CD14-positive monocyte (primary cell): ENCODE results near the gene USP47. TPM values are rescaled to one million over a fixed set of nuclear protein-coding genes. Genes with fewer than 3 reads are reported as not detected.

ENCODE experiments used
- DNase-seq, 3 donors: peaks; one replicate each; pipeline ENCODE4 v3.0.0-alpha.2; 2011 to 2022
- H2AFZ ChIP-seq: 2 replicates; pipeline ENCODE4 v1.6.0; 2012; ENCODE audit warnings: mild to moderate bottlenecking, low read depth, low read length, inconsistent platforms; ENCODE audit not compliant: insufficient read depth, poor library complexity, severe bottlenecking
- H3K27ac ChIP-seq, 2 donors: 1 replicate in 1 of 2; 2 replicates in 1 of 2; pipeline ENCODE4 v1.5.1; 2012 to 2013; ENCODE audit warnings: low read length in 2 of 2, control low read depth in 1 of 2, inconsistent platforms in 1 of 2, low read depth in 1 of 2, mild to moderate bottlenecking in 1 of 2
- H3K27me3 ChIP-seq, 2 donors: one replicate each; pipeline versions ENCODE4 v1.6.0 to v1.6.1; 2011 to 2013; ENCODE audit warnings: low read length in 2 of 2; ENCODE audit not compliant: control insufficient read depth in 2 of 2, insufficient read depth in 2 of 2
- H3K36me3 ChIP-seq, 2 donors: replicated peaks in 1 of 2; 1 replicate in 1 of 2; 2 replicates in 1 of 2; pipeline versions ENCODE4 v1.5.1 to v1.6.1; 2012 to 2013; ENCODE audit warnings: low read length in 2 of 2, control low read depth in 1 of 2, inconsistent platforms in 1 of 2, mild to moderate bottlenecking in 1 of 2; ENCODE audit not compliant: insufficient read depth in 2 of 2, control insufficient read depth in 1 of 2
- H3K4me1 ChIP-seq, 2 donors: 1 replicate in 1 of 2; 2 replicates in 1 of 2; pipeline versions ENCODE4 v1.5.1 to v1.6.1; 2012 to 2013; ENCODE audit warnings: low read length in 2 of 2, control low read depth in 1 of 2, inconsistent platforms in 1 of 2, mild to moderate bottlenecking in 1 of 2, moderate library complexity in 1 of 2; ENCODE audit not compliant: insufficient read depth in 2 of 2, control insufficient read depth in 1 of 2
- H3K4me2 ChIP-seq: replicated peaks from 2 replicates; pipeline ENCODE3; 2012; ENCODE audit warnings: low read length, moderate library complexity, mild to moderate bottlenecking; ENCODE audit not compliant: poor library complexity, severe bottlenecking; ENCODE audit errors: extremely low read depth
- H3K4me3 ChIP-seq, 3 experiments: fragments of 200-600 bp in 1 of 3; sonication (generic) in 1 of 3; replicated peaks in 1 of 3; 1 replicate in 2 of 3; 2 replicates in 1 of 3; pipeline ENCODE4 v1.5.1; 2011 to 2013; ENCODE audit warnings: low read length in 3 of 3, mild to moderate bottlenecking in 3 of 3, control low read depth in 2 of 3, low read depth in 2 of 3, inconsistent platforms in 1 of 3, moderate library complexity in 1 of 3
- H3K79me2 ChIP-seq: 2 replicates; pipeline ENCODE4 v1.6.0; 2012; ENCODE audit warnings: mild to moderate bottlenecking, control low read depth, inconsistent platforms, low read length, moderate library complexity; ENCODE audit not compliant: insufficient read depth
- H3K9ac ChIP-seq: 2 replicates; pipeline ENCODE4 v1.6.0; 2017; ENCODE audit warnings: low read length, mild to moderate bottlenecking; ENCODE audit not compliant: insufficient read depth, poor library complexity, severe bottlenecking
- H3K9me3 ChIP-seq, 2 donors: replicated peaks in 1 of 2; 1 replicate in 1 of 2; 2 replicates in 1 of 2; pipeline versions ENCODE4 v1.5.1 to v1.6.1; 2012 to 2013; ENCODE audit warnings: low read length in 2 of 2, control low read depth in 1 of 2; ENCODE audit not compliant: control insufficient read depth in 1 of 2, insufficient read depth in 1 of 2
- H4K20me1 ChIP-seq: 2 replicates; pipeline ENCODE4 v1.6.0; 2012; ENCODE audit warnings: mild to moderate bottlenecking, low read length, control low read depth, moderate library complexity; ENCODE audit not compliant: insufficient read depth
- H3K27ac Mint-ChIP-seq, 7 donors: one replicate each; pipeline ENCODE4 v1.8.0; 2020; ENCODE audit warnings: mild to moderate bottlenecking in 7 of 7, mixed read lengths in 7 of 7, moderate library complexity in 6 of 7, inconsistent platforms in 2 of 7
- H3K27me3 Mint-ChIP-seq, 3 donors: one replicate each; pipeline ENCODE4 v1.8.0; 2021 to 2022; ENCODE audit warnings: low read depth in 3 of 3, mild to moderate bottlenecking in 3 of 3, mixed read lengths in 3 of 3, moderate library complexity in 3 of 3, inconsistent platforms in 1 of 3
- H3K36me3 Mint-ChIP-seq, 2 donors: one replicate each; pipeline ENCODE4 v1.8.0; 2020; ENCODE audit warnings: mixed read lengths in 2 of 2, inconsistent platforms in 1 of 2, mild to moderate bottlenecking in 1 of 2
- H3K4me1 Mint-ChIP-seq: one replicate; pipeline ENCODE4 v1.8.0; 2020; ENCODE audit warnings: mild to moderate bottlenecking, mixed read lengths
- H3K4me3 Mint-ChIP-seq, 2 donors: one replicate each; pipeline ENCODE4 v1.8.0; 2020; ENCODE audit warnings: mild to moderate bottlenecking in 2 of 2, mixed read lengths in 2 of 2, moderate library complexity in 1 of 2
- H3K9me3 Mint-ChIP-seq, 7 donors: one replicate each; pipeline ENCODE4 v1.8.0; 2020 to 2022; ENCODE audit warnings: mixed read lengths in 7 of 7, mild to moderate bottlenecking in 6 of 7, moderate library complexity in 6 of 7, inconsistent platforms in 2 of 7
- CTCF ChIP-seq: fragments of 200-600 bp; IDR thresholded peaks from one replicate; pipeline ENCODE4 v1.8.0; 2022; ENCODE audit warnings: antibody characterized with exemption, mild to moderate bottlenecking
- WGBS: methylation state at CpG from one replicate; pipeline ENCODE4 v1.1.5; 2013; ENCODE audit warnings: missing lambda C conversion rate; ENCODE audit not compliant: insufficient coverage; 5-methylcytosine and 5-hydroxymethylcytosine counted together
- intact Hi-C, 2 donors: fragments of 100-400 bp; cut with micrococcal nuclease; formaldehyde crosslinking; loops; one replicate each; pipeline versions ENCODE4 v1.15.0 to v1.15.1; 2023
- polyA plus RNA-seq, 3 donors: library from polyadenylated mRNA; depleted of rRNA in 1 of 3; unstranded in 2 of 3; stranded (reverse) in 1 of 3; fragments of 300-500 nt in 2 of 3; fragments of >200 nt in 1 of 3; fragmentation: Illumina TruSeq in 2 of 3; gene quantifications; 1 replicate in 2 of 3; 2 replicates in 1 of 3; pipeline ENCODE4 v1.2.3, GENCODE V29; 2012 to 2021

Gene USP47
- polyA plus RNA-seq, 3 donors: 8.1 to 17.5 (median 10.5) TPM

GRCh38 chr11:12001186-12001585, 159.4 kb downstream of the USP47 start:
- Mint-ChIP-seq H3K9me3 (peaks cover 0 to 2% (median 0%) of the 10 kb centered on the region in 7 donors), H3K4me1 (peaks cover 14% of the 10 kb centered on the region), H3K4me3 (no peak overlapping the region), H3K36me3 (no peaks in the 10 kb centered on the region), H3K27ac (no peak overlapping the region), H3K27me3 (peaks cover 15 to 37% (median 24%) of the 10 kb centered on the region in 3 donors)
- H3K4me3 ChIP-seq: no peak overlapping the region
- H3K4me2 ChIP-seq: no peak overlapping the region
- no peaks in the 10 kb centered on the region for H3K36me3 ChIP-seq
- H2AFZ ChIP-seq: no peak overlapping the region
- H3K4me1 ChIP-seq: peaks cover 0 to 8% of the 10 kb centered on the region in 2 donors
- DNase-seq: no peak
- no peak overlapping the region for H3K27ac ChIP-seq
- no peaks in the 10 kb centered on the region for H4K20me1 ChIP-seq
- H3K9ac ChIP-seq: no peak overlapping the region
- H3K9me3 ChIP-seq: no peaks in the 10 kb centered on the region
- no peaks in the 10 kb centered on the region for H3K79me2 ChIP-seq
- H3K27me3 ChIP-seq: peaks cover 16 to 20% of the 10 kb centered on the region in 2 donors
- WGBS: 96% methylated on average over 5 of the region's 7 CpGs
- TF ChIP-seq CTCF: no peak
- intact Hi-C loops: no loop called here

- peaks cover 0 to 14% of the 10 kb centered on the region in 2 donors for H3K9me3 ChIP-seq
- H3K79me2 ChIP-seq: no peaks in the 10 kb centered on the region
- 90% methylated on average over 2 of the region's 2 CpGs for WGBS
- no peak overlapping the region for H3K27ac ChIP-seq
- no peak overlapping the region for H3K4me3 Mint-ChIP-seq
- peaks cover 35 to 52% (median 44%) of the 10 kb centered on the region in 3 donors for H3K27me3 Mint-ChIP-seq
- no peak overlapping the region for H3K4me2 ChIP-seq
- H3K4me1 ChIP-seq: peaks cover 0 to 5% of the 10 kb centered on the region in 2 donors
- H3K4me3 ChIP-seq: no peak overlapping the region
- no peaks in the 10 kb centered on the region for H3K36me3 Mint-ChIP-seq
- intact Hi-C loops: no loop called here
- H3K36me3 ChIP-seq: no peaks in the 10 kb centered on the region
- peaks cover 36 to 41% of the 10 kb centered on the region in 2 donors for H3K27me3 ChIP-seq
- no peak for TF ChIP-seq CTCF
- H3K4me1 Mint-ChIP-seq: peaks cover 5% of the 10 kb centered on the region
- no peak for DNase-seq
- peaks cover 0 to 4% (median 0%) of the 10 kb centered on the region in 7 donors for H3K9me3 Mint-ChIP-seq
- H3K27ac Mint-ChIP-seq: no peak overlapping the region
- no peak overlapping the region for H3K9ac ChIP-seq
- no peak overlapping the region for H2AFZ ChIP-seq
- H4K20me1 ChIP-seq: no peaks in the 10 kb centered on the region
Observed at GRCh38 chr11:12003336-12003735, 161.6 kb downstream of the USP47 start.
